ENCODE results near the gene DPH2. TPM values are rescaled to one million over a fixed set of nuclear protein-coding genes. Genes with fewer than 3 reads are reported as not detected.

The DPH2 gene
- total and polyA plus RNA-seq, 10 of the 15 experiments (the other 5 are each of a cell fraction or from before 2014, with no cell fraction given): 13.1 to 82.9 (median 52.0) TPM

DNA sequence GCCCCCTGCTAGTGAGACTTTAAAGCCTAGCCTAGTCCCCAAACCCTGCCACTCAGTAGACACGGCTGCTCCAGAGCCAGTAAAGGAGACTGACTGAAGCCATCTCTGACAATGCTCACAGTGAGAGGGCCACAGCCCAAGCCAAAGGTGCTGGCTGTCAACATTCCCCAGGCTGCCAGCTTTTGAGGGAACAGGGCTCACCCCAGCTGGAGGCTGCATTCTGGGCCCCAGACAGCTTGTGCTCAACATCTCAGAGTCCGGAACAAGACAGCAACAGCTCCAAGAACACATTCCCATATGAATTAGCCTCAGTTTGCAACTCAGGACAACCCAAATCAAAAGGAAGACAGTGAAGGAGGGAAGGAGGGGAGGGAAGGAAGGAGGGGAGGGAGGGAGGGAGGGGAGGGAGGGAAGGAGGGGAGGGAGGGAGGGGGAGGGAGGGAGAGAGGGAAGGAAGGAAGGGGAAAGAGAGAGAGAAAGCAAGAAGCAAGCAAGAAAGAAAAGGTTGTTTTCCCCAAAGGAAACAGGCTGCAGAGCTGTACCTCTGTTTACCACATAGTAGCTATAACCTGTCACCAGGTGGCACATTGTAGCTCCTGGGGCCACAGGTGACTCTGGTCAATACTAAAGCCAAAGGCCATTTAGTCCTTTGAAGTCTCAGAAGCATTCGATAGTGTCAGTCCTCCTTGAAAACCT, 30.8 kb upstream of the DPH2 start (continued):
- no peak for TF ChIP-seq NBN (IDR thresholded peaks at IDR 0.05)
- no peak for TF ChIP-seq TBL1XR1 (IDR thresholded peaks at IDR 0.05; ENCODE audit: low read depth, low read length)

GRCh38 chr1:43942411-43942810, 27.4 kb upstream of the DPH2 start:
- no peak overlapping the region for H3K4me2 ChIP-seq (ENCODE audit: control insufficient read depth, insufficient read depth)
- H3K4me1 ChIP-seq (ENCODE audit: control insufficient read depth, insufficient read depth, low read length): no peaks in the 10 kb centered on the region; the same call in 1 of the 2 replicates
- FAIRE-seq: no peak
- no peak for DNase-seq (ENCODE audit: low read depth, low spot score)
- in situ Hi-C loops (cut with MboI): no loop called here
- TF ChIP-seq DPF2 (IDR thresholded peaks at IDR 0.05) (no peak), CEBPZ (IDR thresholded peaks at IDR 0.05; ENCODE audit: low read depth, low read length) (no peak), SP1 (IDR thresholded peaks at IDR 0.05; ENCODE audit: low read depth, low read length) (no peak), MTA2 (IDR thresholded peaks at IDR 0.05; ENCODE audit: low read depth) (no peak), RELA (IDR thresholded peaks at IDR 0.05; ENCODE audit: borderline replicate concordance, partially characterized antibody) (no peak), CBX3 (IDR thresholded peaks at IDR 0.05; ENCODE audit: borderline replicate concordance, low read depth) (no peak), CREM (IDR thresholded peaks at IDR 0.05; ENCODE audit: low read depth) (no peak), BHLHE40 (IDR thresholded peaks at IDR 0.05; ENCODE audit: borderline replicate concordance in 1 of 2, low read depth in 2 of 2, low read length in 1 of 2) (no peak)
- 98% methylated on average over 3 of the region's 3 CpGs for WGBS (ENCODE audit: insufficient coverage, insufficient replicate concordance, low lambda C conversion rate, missing lambda C conversion rate)
- H2AFZ ChIP-seq (ENCODE audit: control insufficient read depth, low read depth, low read length): no peak overlapping the region
- H3K4me3 ChIP-seq: no peak overlapping the region
- POLR2A ChIA-PET: interaction anchor here (0.6 kb wide), 1 partner anchor 283 kb away, joined by 3 read pairs; no protein-coding TSS in a partner anchor
- RAD21 ChIA-PET (ENCODE audit: unreplicated experiment): interaction anchor here (5.8 kb wide), 1 partner anchor 177 kb away, joined by 78 read pairs; no protein-coding TSS in a partner anchor
- H4K20me1 ChIP-seq (ENCODE audit: control insufficient read depth, insufficient read depth): no peaks in the 10 kb centered on the region
- intact Hi-C loops (cut with micrococcal nuclease; ENCODE audit: unreplicated experiment): no loop called here
- CTCF ChIA-PET: interaction anchor here (1.1 to 10.4 kb wide), 6 partner anchors 9 to 703 kb away, joined by 3 to 167 read pairs (median 6); partner anchors contain the start of gene ARTN
- H3K27ac ChIP-seq (ENCODE audit: control insufficient read depth, insufficient read depth): no peak overlapping the region
- BruUV-seq (replicated peaks): no TSS peak
- H3K27me3 ChIP-seq (replicated peaks in 1 of 2; ENCODE audit: control insufficient read depth in 2 of 2, insufficient read depth in 2 of 2, low read length in 1 of 2): no peaks in the 10 kb centered on the region
- SMC1A ChIA-PET (ENCODE audit: uncharacterized antibody, unreplicated experiment): interaction anchor here (0.8 to 7.2 kb wide), 8 partner anchors 8 to 415 kb away, joined by 3 to 100 read pairs (median 4); partner anchors contain the start of gene ARTN
- H3K9ac ChIP-seq (ENCODE audit: control insufficient read depth, insufficient read depth, low read length): no peak overlapping the region
- no peak for ATAC-seq
- H3K79me2 ChIP-seq (ENCODE audit: control insufficient read depth, insufficient read depth, low read length): peaks cover 14% of the 10 kb centered on the region
- H3K9me3 ChIP-seq (replicated peaks; ENCODE audit: control insufficient read depth, insufficient read depth, low read length): no peaks in the 10 kb centered on the region
- H3K36me3 ChIP-seq (ENCODE audit: control insufficient read depth in 2 of 2, insufficient read depth in 2 of 2, low read length in 1 of 2): no peaks in the 10 kb centered on the region

All from GM12878 (cell line).